AG10803 (cell line): ENCODE measurements around the gene ZNF764.

Source experiments
- DNase-seq: peaks from one replicate; pipeline ENCODE4 v3.0.0; 2010; ENCODE audit warnings: low read depth
- H3K4me3 ChIP-seq: 2 replicates; pipeline ENCODE4 v1.5.1; 2011; ENCODE audit warnings: mild to moderate bottlenecking, low read length, control low read depth
- TF ChIP-seq, protein P1 (sequence below): conservative IDR thresholded peaks from 2 replicates; pipeline ENCODE4 v1.5.1; 2011; ENCODE audit warnings: mild to moderate bottlenecking, low read length, control low read depth, inconsistent platforms

The ZNF764 gene

DNA sequence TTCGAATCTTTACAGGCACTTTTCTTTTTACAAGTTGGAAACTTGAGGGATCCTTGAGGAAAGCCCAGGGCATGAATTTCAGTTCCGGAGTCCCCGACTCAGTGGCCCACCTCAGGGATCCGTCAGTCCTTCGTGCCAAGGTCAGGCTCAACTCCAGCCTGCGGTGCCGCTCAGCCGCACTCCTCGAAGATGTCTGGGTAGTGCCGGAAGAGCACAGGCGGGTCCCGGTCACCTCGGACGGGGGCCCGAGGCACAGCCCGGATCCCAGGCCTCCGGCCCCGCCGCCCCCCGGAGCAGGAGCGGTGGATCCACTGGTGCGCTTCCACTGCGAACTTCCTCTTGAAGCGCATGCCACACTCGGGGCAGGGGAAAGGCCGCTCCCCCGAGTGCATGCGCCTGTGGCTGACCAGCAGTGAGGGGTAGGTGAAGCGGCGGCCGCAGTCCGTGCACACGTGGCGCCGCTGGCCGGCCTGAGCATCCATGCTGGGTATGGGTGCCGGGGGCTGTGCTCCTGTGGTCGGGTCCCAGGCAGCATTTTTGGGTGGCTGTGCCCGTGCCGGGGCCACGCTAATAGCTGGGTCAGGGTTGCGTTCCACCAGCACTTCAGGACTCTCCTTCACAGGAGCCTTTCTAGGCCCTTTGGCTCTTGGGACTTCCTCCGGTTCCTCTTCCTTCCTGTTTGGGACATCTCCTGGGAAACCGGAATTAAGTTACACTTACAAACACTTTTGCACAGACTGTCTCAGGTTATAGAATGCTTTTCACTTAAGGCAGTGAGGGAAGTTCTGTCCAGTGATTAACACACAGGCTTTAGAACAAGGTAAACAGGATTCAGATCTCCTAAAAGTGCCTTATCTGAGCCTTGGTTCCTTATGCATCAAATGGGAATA, 11.8 kb upstream of the ZNF764 start:
- no peak overlapping the region for H3K4me3 ChIP-seq
- DNase-seq, result no peak
- TF ChIP-seq, protein P1, sequence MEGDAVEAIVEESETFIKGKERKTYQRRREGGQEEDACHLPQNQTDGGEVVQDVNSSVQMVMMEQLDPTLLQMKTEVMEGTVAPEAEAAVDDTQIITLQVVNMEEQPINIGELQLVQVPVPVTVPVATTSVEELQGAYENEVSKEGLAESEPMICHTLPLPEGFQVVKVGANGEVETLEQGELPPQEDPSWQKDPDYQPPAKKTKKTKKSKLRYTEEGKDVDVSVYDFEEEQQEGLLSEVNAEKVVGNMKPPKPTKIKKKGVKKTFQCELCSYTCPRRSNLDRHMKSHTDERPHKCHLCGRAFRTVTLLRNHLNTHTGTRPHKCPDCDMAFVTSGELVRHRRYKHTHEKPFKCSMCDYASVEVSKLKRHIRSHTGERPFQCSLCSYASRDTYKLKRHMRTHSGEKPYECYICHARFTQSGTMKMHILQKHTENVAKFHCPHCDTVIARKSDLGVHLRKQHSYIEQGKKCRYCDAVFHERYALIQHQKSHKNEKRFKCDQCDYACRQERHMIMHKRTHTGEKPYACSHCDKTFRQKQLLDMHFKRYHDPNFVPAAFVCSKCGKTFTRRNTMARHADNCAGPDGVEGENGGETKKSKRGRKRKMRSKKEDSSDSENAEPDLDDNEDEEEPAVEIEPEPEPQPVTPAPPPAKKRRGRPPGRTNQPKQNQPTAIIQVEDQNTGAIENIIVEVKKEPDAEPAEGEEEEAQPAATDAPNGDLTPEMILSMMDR, result no peak

DNA sequence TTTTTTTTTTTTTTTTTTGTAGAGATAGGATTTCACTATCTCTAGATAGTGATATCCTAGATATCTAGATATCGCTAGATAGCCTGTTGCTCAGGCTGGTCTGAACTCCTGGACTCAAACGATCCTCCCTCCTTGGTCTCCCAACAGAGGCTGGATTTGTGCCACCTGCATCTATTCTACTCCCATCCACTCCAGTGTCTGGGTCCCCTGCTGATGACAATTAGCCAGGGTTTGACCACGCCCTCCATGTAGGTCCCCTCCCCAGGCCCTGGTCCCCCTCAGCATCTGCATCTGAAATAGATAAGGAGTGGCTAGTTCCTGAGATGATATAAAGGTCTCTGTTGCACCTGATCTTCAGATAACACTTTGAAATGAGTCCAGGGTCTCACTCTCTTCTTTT, 11.1 kb upstream of the ZNF764 start:
- TF ChIP-seq, protein P1, result no peak
- no peak overlapping the region for H3K4me3 ChIP-seq
- DNase-seq, result no peak

DNA sequence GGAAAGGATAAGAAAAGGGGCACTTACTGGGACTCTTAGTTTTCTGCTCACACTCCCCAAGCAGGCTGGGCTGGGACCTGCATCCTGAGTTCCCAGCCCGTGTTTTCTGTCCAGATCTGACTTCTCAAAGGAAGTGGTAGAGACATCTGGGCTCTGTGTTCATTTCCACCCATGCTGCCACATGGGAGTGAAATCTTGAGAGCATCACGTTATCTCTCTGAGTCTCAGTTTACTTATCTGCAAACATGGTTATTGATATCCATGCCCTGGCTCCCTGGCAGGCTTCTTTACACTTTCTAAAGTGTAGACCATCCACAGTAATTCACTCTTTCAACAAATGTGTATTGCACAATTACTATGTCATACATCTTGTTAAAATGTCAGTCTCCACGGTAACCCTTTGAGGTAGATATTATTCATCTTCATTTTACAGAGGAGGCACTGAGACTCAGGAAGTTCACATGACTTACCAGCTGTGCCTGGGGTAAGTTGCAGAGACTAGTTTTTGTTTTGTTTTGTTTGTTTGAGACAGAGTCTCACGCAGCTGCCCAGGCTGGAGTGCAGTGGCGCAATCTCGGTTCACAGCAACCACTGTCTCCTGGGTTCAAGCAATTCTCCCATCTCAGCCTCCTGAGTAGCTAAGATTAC, 9.9 kb upstream of the ZNF764 start:
- H3K4me3 ChIP-seq, result no peak overlapping the region
- DNase-seq, result peak; percentile 78
- TF ChIP-seq, protein P1, result no peak

DNA sequence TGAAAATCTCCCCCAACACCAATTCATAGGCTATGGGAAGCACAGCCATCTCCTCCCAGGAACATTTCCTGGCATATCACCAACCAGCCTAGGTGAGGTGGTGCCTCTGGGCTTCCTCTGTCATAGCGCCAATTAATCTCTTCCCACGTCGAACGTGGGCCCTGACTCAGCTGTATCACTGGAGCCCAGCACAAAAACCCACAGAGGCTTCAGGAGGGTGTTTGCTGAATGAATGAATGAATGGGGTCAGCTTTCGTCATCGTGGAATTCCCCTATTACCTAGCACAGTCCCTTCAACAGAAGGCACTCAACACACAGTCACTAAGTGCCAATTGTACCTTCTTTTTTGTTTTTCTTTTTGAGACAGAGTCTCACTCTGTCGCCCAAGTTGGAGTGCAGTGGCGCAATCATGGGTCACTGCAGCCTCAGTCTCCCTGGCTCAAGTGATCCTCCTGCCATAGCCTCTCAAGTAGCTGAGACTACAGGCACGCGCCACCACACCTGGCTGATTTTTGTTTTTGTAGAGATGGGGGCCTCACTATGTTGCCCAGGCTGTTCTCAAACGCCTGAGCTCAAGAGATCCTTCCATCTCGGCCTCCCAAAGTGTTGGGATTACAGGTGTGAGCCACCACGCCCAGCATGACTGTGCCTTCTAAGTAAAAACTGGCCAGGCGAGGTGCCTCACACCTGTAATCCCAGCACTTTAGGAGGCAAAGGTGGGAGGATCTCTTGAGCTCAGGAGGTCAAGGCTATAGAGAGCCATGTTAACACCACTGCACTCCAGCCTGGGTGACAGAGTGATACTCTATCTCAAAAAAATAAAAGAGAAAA, 9.2 kb upstream of the ZNF764 start:
- TF ChIP-seq, protein P1, result no peak
- no peak for DNase-seq
- no peak overlapping the region for H3K4me3 ChIP-seq

DNA sequence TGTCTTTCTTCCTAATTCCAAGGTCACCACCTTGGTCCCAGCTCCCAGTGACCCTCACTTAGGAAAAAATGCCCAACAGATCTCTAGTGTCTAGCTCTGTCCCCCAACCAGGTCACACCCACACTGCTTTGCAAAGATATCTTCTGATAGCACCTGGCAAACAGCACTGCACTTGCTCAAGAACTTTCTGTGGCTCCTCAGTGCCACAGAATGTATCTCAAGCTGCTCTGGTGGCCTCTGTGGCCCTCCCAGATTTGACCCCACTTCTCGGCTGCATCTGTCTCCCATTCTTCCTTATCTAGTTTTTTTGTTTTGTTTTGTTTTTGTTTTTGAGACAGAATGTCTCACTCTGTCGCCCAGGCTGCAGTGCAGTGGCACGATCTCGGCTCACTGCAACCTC, 8.4 kb upstream of the ZNF764 start:
- TF ChIP-seq, protein P1, result no peak
- H3K4me3 ChIP-seq, result no peak overlapping the region
- DNase-seq, result no peak

DNA sequence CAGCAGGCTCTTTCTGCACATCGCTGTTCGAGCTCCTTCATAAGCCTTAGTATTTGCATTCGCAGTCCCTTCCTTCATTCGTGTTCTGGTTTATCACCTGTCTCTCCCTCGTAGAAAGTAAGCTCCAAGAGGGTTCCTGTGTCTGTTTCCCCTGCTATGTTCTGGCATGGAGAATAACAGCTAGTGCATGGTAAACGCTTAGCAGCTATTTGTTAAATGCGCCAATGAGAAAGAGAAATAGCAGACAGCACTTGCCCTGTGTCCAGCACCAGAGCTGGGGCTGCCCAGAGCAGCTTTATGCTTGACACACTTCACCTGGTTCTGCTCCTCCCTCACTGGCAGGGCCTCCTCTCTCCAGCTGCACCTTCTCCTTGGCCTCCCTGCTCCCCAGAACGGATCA, 7.8 kb upstream of the ZNF764 start:
- no peak for DNase-seq
- TF ChIP-seq, protein P1, result no peak
- H3K4me3 ChIP-seq, result no peak overlapping the region
